Upper lobe of left lung (tissue), 4 donors: ENCODE data around the gene BTF3L4.

Source experiments
- POLR2AphosphoS5 ChIP-seq, 2 donors: sonication (generic); formaldehyde crosslinking; IDR thresholded peaks; one replicate each; pipeline ENCODE4 v1.5.1; 2017; ENCODE audit warnings: antibody characterized with exemption in 2 of 2
- TF ChIP-seq, protein P1 (sequence below), 6 experiments: fragments of 450-650 bp in 4 of 6; fragments of 200-600 bp in 2 of 6; sonication (generic) in 2 of 6; IDR thresholded peaks; one replicate each; pipeline ENCODE4 v1.5.1; 2016 to 2019; ENCODE audit warnings: antibody characterized with exemption in 6 of 6

DNA sequence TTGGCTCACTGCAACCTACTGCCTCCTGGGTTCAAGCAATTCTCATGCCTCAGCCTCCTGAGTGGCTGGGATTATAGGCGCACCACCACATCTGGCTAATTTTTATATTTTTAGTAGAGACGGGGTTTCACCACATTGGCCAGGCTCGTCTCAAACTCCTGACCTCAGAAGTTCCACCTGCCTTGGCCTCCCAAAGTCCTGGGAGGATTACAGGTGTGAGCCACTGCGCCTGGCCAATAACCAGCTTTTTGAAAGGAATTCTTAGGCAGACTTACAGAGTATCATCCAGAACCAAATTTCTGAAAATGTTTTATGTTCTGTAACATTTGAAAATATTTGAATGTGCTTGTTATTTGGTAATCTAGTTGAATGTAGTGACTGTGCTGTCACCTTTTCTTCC is 14.6 kb downstream of the BTF3L4 start:
- TF ChIP-seq, protein P1, sequence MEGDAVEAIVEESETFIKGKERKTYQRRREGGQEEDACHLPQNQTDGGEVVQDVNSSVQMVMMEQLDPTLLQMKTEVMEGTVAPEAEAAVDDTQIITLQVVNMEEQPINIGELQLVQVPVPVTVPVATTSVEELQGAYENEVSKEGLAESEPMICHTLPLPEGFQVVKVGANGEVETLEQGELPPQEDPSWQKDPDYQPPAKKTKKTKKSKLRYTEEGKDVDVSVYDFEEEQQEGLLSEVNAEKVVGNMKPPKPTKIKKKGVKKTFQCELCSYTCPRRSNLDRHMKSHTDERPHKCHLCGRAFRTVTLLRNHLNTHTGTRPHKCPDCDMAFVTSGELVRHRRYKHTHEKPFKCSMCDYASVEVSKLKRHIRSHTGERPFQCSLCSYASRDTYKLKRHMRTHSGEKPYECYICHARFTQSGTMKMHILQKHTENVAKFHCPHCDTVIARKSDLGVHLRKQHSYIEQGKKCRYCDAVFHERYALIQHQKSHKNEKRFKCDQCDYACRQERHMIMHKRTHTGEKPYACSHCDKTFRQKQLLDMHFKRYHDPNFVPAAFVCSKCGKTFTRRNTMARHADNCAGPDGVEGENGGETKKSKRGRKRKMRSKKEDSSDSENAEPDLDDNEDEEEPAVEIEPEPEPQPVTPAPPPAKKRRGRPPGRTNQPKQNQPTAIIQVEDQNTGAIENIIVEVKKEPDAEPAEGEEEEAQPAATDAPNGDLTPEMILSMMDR (IDR thresholded peaks at IDR 0.05) = no peak
- TF ChIP-seq POLR2AphosphoS5 (IDR thresholded peaks at IDR 0.05) = no peak
